Transverse colon (tissue), 4 donors: ENCODE results near the gene UQCR11. TPM values are rescaled to one million over a fixed set of nuclear protein-coding genes. Genes with fewer than 3 reads are reported as not detected.

Experiments
- DNase-seq: peaks from one replicate; pipeline ENCODE4 v3.0.0-alpha.2; 2019
- H3K27ac ChIP-seq, 4 donors: fragments of 200-600 bp; sonication (generic); 2 replicates each; pipeline ENCODE4 v1.5.1; 2016 to 2018; ENCODE audit warnings: inconsistent platforms in 4 of 4
- H3K27me3 ChIP-seq: fragments of 200-600 bp; sonication (generic); 2 replicates; pipeline ENCODE4 v1.5.1; 2017; ENCODE audit warnings: inconsistent platforms
- H3K36me3 ChIP-seq, 4 donors: fragments of 200-600 bp; sonication (generic); 2 replicates each; pipeline ENCODE4 v1.5.1; 2017 to 2019; ENCODE audit warnings: inconsistent platforms in 4 of 4
- H3K4me1 ChIP-seq, 4 donors: fragments of 200-600 bp; sonication (generic); 2 replicates each; pipeline ENCODE4 v1.5.1; 2017 to 2020; ENCODE audit warnings: inconsistent platforms in 4 of 4
- H3K4me3 ChIP-seq, 4 donors: fragments of 200-600 bp; sonication (generic); 1 replicate in 1 of 4; 2 replicates in 3 of 4; pipeline versions ENCODE4 v1.5.1 to v1.6.1; 2017 to 2019; ENCODE audit warnings: inconsistent platforms in 4 of 4
- H3K9me3 ChIP-seq, 2 donors: fragments of 200-600 bp; sonication (generic); 2 replicates each; pipeline ENCODE4 v1.5.1; 2017 to 2019; ENCODE audit warnings: inconsistent platforms in 2 of 2
- EP300 ChIP-seq: sonication (generic); formaldehyde crosslinking; IDR thresholded peaks from one replicate; pipeline ENCODE4 v1.6.1; 2017; ENCODE audit warnings: antibody characterized with exemption, low read depth
- POLR2A ChIP-seq: fragments of 450-650 bp; IDR thresholded peaks from one replicate; pipeline ENCODE4 v1.6.1; 2016; ENCODE audit warnings: antibody characterized with exemption, mild to moderate bottlenecking, moderate library complexity
- POLR2AphosphoS5 ChIP-seq, 3 donors: sonication (generic); formaldehyde crosslinking; IDR thresholded peaks; one replicate each; pipeline ENCODE4 v1.6.1; 2016; ENCODE audit warnings: antibody characterized with exemption in 3 of 3
- WGBS, 2 donors: methylation state at CpG; one replicate each; pipeline ENCODE4 v1.1.5; 2018; ENCODE audit warnings: low coverage in 1 of 2; 5-methylcytosine and 5-hydroxymethylcytosine counted together
- in situ Hi-C, 4 donors: fragments of 200-750 bp; cut with MboI; loops; one replicate each; pipeline versions ENCODE4 v1.15.0 to v1.15.1; 2017; ENCODE audit warnings: low sequenced_read_pairs in 3 of 4, low pct_ligation_motif_present in 1 of 4, low pct_unique_long_range_greater_than_20kb in 1 of 4
- intact Hi-C: fragments of 100-400 bp; cut with DNase I; formaldehyde crosslinking; loops from one replicate; pipeline ENCODE4 v1.15.1; 2023; ENCODE audit warnings: low total_unique reads
- total RNA-seq, 4 donors: library from RNA; depleted of rRNA; stranded (reverse); fragments of >200 nt; gene quantifications; one replicate each; pipeline ENCODE4 v1.1.0, GENCODE V29; 2016
- TF ChIP-seq, protein P1 (sequence below), 5 experiments: fragments of 200-600 bp in 3 of 5; fragments of 450-650 bp in 2 of 5; sonication (generic) in 3 of 5; IDR thresholded peaks; 1 replicate in 2 of 5; 2 replicates in 3 of 5; pipeline ENCODE4 v1.5.1; 2016 to 2017; ENCODE audit warnings: antibody characterized with exemption in 5 of 5, inconsistent platforms in 3 of 5, mild to moderate bottlenecking in 2 of 5, moderate library complexity in 1 of 5

UQCR11 gene
- total RNA-seq, 4 donors from 2014 or later: 19.9 to 120 (median 60.8) TPM

DNA sequence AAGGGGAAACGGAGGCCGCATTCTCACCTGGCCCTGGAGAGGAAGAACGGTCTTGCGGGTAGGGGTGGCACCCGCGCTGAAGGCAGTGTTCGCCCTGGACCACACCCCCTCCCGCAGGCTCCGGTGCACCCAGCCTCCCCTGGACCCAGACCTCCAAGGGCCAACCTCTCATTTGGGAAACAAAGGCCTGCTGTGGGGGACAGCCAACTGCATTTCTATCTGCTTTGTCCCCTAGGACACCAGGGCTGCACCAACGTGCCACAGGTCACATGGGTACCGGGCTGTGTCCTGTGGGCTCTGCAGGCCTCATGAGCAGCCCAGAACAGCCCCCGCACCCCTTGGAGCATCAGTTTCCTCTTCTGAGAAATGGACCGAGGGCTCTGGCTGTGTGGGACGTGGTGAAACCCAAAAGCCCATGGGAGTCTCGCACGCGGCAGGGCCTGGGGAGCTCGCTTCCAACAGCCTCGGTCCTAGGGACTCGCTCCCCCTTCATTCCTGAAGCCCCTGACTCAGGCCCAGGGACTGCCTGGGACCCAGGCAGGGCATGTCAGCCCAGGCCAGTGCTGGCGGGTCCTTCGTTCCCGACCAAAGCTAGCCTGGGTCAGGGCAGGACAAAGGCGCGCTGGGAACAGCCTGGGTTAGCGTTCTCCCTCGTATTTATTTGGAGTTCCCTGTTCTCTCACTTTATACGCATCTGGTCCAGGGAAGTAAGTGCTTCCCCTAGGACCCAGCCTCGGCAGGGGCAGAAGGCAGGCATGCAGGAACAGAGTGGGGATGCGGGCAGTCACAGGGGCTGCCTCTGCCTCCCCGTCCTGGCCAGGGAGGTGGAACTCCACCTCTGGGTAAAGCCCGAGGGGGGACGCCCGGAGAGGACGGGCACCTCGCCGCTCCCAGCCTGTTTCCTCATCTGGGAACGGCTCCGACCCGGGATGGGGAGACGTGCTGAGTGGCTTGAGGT lies 42.5 kb upstream of the UQCR11 start:
- Histone ChIP-seq H3K36me3 (peaks cover 0 to 4% (median 0%) of the 10 kb centered on the region in 4 donors), H3K27me3 (no peaks in the 10 kb centered on the region), H3K4me1 (peaks cover 8 to 15% (median 11%) of the 10 kb centered on the region in 4 donors), H3K9me3 (no peaks in the 10 kb centered on the region), H3K4me3 (no peak overlapping the region), H3K27ac (peak overlapping the region in 2 of 4 donors; percentile 15 to 88)
- 60 to 90% methylated on average over 2 to 39 of the region's 41 CpGs for WGBS, 2 donors
- TF ChIP-seq POLR2A (no peak), POLR2AphosphoS5 (IDR thresholded peaks at IDR 0.05) (no peak), EP300 (no peak)
- intact Hi-C loops: no loop called here
- in situ Hi-C loops: no loop called here
- no peak for DNase-seq

- Histone ChIP-seq H3K36me3 (peaks cover 0 to 4% (median 0%) of the 10 kb centered on the region in 4 donors), H3K4me3 (no peak overlapping the region), H3K27me3 (no peaks in the 10 kb centered on the region), H3K4me1 (peaks cover 8 to 15% (median 11%) of the 10 kb centered on the region in 4 donors), H3K9me3 (no peaks in the 10 kb centered on the region), H3K27ac (no peak overlapping the region)
- TF ChIP-seq EP300: no peak
- TF ChIP-seq POLR2A: no peak
- TF ChIP-seq, protein P1, sequence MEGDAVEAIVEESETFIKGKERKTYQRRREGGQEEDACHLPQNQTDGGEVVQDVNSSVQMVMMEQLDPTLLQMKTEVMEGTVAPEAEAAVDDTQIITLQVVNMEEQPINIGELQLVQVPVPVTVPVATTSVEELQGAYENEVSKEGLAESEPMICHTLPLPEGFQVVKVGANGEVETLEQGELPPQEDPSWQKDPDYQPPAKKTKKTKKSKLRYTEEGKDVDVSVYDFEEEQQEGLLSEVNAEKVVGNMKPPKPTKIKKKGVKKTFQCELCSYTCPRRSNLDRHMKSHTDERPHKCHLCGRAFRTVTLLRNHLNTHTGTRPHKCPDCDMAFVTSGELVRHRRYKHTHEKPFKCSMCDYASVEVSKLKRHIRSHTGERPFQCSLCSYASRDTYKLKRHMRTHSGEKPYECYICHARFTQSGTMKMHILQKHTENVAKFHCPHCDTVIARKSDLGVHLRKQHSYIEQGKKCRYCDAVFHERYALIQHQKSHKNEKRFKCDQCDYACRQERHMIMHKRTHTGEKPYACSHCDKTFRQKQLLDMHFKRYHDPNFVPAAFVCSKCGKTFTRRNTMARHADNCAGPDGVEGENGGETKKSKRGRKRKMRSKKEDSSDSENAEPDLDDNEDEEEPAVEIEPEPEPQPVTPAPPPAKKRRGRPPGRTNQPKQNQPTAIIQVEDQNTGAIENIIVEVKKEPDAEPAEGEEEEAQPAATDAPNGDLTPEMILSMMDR (IDR thresholded peaks at IDR 0.05): no peak
- no peak for TF ChIP-seq POLR2AphosphoS5 (IDR thresholded peaks at IDR 0.05)
- in situ Hi-C loops: no loop called here
- 80% methylated on average over 29 of the region's 29 CpGs; no CpG with 5 or more reads in 1 of the 2 donors for WGBS, 2 donors
- intact Hi-C loops: no loop called here
- no peak for DNase-seq
These were observed 41.6 kb upstream of the UQCR11 start for GRCh38 chr19:1646659-1647453.

GRCh38 chr19:1646149-1646548 lies 40.9 kb upstream of the UQCR11 start:
- intact Hi-C loops (no loop called here), in situ Hi-C loops (no loop called here)
- Histone ChIP-seq H3K27ac (no peak overlapping the region), H3K36me3 (peaks cover 0 to 4% (median 0%) of the 10 kb centered on the region in 4 donors), H3K27me3 (no peaks in the 10 kb centered on the region), H3K9me3 (no peaks in the 10 kb centered on the region), H3K4me3 (no peak overlapping the region), H3K4me1 (peaks cover 8 to 10% (median 9%) of the 10 kb centered on the region in 4 donors)
- no peak for DNase-seq
- no peak for TF ChIP-seq POLR2AphosphoS5 (IDR thresholded peaks at IDR 0.05)
- no peak for TF ChIP-seq EP300
- no peak for TF ChIP-seq POLR2A
- TF ChIP-seq, protein P1 (IDR thresholded peaks at IDR 0.05): no peak
- 91 to 96% methylated on average over 5 to 22 of the region's 24 CpGs for WGBS, 2 donors

GRCh38 chr19:1645299-1645698 lies 40.0 kb upstream of the UQCR11 start:
- H3K27me3 ChIP-seq: no peaks in the 10 kb centered on the region
- intact Hi-C loops: no loop called here
- 90 to 92% methylated on average over 2 to 23 of the region's 23 CpGs for WGBS, 2 donors
- H3K4me1 ChIP-seq: peaks cover under 1 to 1% (median under 1%) of the 10 kb centered on the region in 4 donors
- no peak for DNase-seq
- peaks cover 0 to 4% (median 0%) of the 10 kb centered on the region in 4 donors for H3K36me3 ChIP-seq
- H3K4me3 ChIP-seq: no peak overlapping the region
- H3K27ac ChIP-seq: no peak overlapping the region
- no peaks in the 10 kb centered on the region for H3K9me3 ChIP-seq
- no peak for TF ChIP-seq POLR2A
- no peak for TF ChIP-seq POLR2AphosphoS5 (IDR thresholded peaks at IDR 0.05)
- TF ChIP-seq, protein P1 (IDR thresholded peaks at IDR 0.05): no peak
- TF ChIP-seq EP300: no peak
- in situ Hi-C loops: no loop called here
